Keratinocyte (primary cell): Measurements from ENCODE around the gene PEX1. TPM values are rescaled to one million over a fixed set of nuclear protein-coding genes. Genes with fewer than 3 reads are reported as not detected.
"Not testable (repeated sequence)": the region's sequence is repeated elsewhere in the genome, so short reads cannot be mapped to it uniquely, and the experiment has no call there.

Experiments
- DNase-seq: peaks from one replicate; pipeline ENCODE4 v3.0.0-alpha.2; 2011; ENCODE audit warnings: low read depth, missing footprints, low spot score
- FAIRE-seq: peaks from 2 replicates; lab custom pipeline; 2011; peaks lifted over from hg19 to GRCh38; lab: Jason Lieb, UNC
- H2AFZ ChIP-seq: 2 replicates; pipeline ENCODE4 v1.6.0; 2012; ENCODE audit warnings: low read length, control low read depth, inconsistent platforms; ENCODE audit not compliant: control insufficient read depth
- H3K27ac ChIP-seq: 2 replicates; pipeline ENCODE4 v1.5.1; 2011; ENCODE audit warnings: low read length; ENCODE audit not compliant: control insufficient read depth, insufficient read depth
- H3K27me3 ChIP-seq: 3 replicates; pipeline ENCODE4 v1.6.0; 2011; ENCODE audit warnings: low read length; ENCODE audit not compliant: control insufficient read depth, insufficient read depth; ENCODE audit errors: extremely low read depth
- H3K36me3 ChIP-seq, 2 experiments: 2 replicates in 1 of 2; 3 replicates in 1 of 2; pipeline ENCODE4 v1.5.1; 2011; ENCODE audit warnings: low read length in 2 of 2, mild to moderate bottlenecking in 1 of 2; ENCODE audit not compliant: control insufficient read depth in 2 of 2, insufficient read depth in 2 of 2; ENCODE audit errors: extremely low read depth in 1 of 2
- H3K4me1 ChIP-seq: 3 replicates; pipeline ENCODE4 v1.5.1; 2011; ENCODE audit warnings: low read length; ENCODE audit not compliant: control insufficient read depth, insufficient read depth; ENCODE audit errors: extremely low read depth
- H3K4me2 ChIP-seq: 3 replicates; pipeline ENCODE4 v1.6.0; 2011; ENCODE audit warnings: low read depth, low read length; ENCODE audit not compliant: control insufficient read depth, insufficient read depth; ENCODE audit errors: extremely low read depth
- H3K4me3 ChIP-seq, 3 experiments: fragments of 200-600 bp in 1 of 3; sonication (generic) in 1 of 3; 2 replicates in 2 of 3; 3 replicates in 1 of 3; pipeline ENCODE4 v1.5.1; 2011 to 2016; ENCODE audit warnings: low read length in 3 of 3, mild to moderate bottlenecking in 3 of 3, control low read depth in 2 of 3, inconsistent platforms in 1 of 3, low read depth in 1 of 3, mixed read lengths in 1 of 3, mixed run types in 1 of 3, moderate library complexity in 1 of 3; ENCODE audit not compliant: control insufficient read depth in 2 of 3, insufficient read depth in 2 of 3; ENCODE audit errors: extremely low read depth in 1 of 3
- H3K79me2 ChIP-seq: 2 replicates; pipeline ENCODE4 v1.6.0; 2012; ENCODE audit warnings: low read length; ENCODE audit not compliant: control insufficient read depth, insufficient read depth
- H3K9ac ChIP-seq: 3 replicates; pipeline ENCODE4 v1.6.0; 2011; ENCODE audit warnings: low read length; ENCODE audit not compliant: control insufficient read depth, insufficient read depth; ENCODE audit errors: extremely low read depth
- H3K9me1 ChIP-seq: 3 replicates; pipeline ENCODE4 v1.6.0; 2011; ENCODE audit warnings: low read length; ENCODE audit not compliant: control insufficient read depth, insufficient read depth; ENCODE audit errors: extremely low read depth
- H3K9me3 ChIP-seq: 2 replicates; pipeline ENCODE4 v1.5.1; 2012; ENCODE audit warnings: low read depth, low read length; ENCODE audit not compliant: control insufficient read depth
- H4K20me1 ChIP-seq: 3 replicates; pipeline ENCODE4 v1.6.0; 2011; ENCODE audit warnings: low read length; ENCODE audit not compliant: control insufficient read depth, insufficient read depth; ENCODE audit errors: extremely low read depth
- CTCF ChIP-seq, 3 experiments: IDR thresholded peaks in 1 of 3; conservative IDR thresholded peaks in 1 of 3; optimal IDR thresholded peaks in 1 of 3; 2 replicates in 2 of 3; 3 replicates in 1 of 3; pipeline versions ENCODE3 to v1.5.1; 2011; ENCODE audit warnings: low read length in 3 of 3, mild to moderate bottlenecking in 3 of 3, moderate library complexity in 2 of 3, control low read depth in 1 of 3, inconsistent platforms in 1 of 3; ENCODE audit not compliant: insufficient read depth in 2 of 3; ENCODE audit errors: extremely low read depth in 1 of 3
- EZH2 ChIP-seq: IDR thresholded peaks from one replicate; pipeline ENCODE4 v1.6.1; 2012; ENCODE audit warnings: inconsistent platforms, mild to moderate bottlenecking, low read length, moderate library complexity
- dilution Hi-C: fragments of 300-500 bp; cut with MboI; formaldehyde crosslinking; loops from one replicate; pipeline ENCODE4 v1.7.0; 2020; ENCODE audit warnings: low sequenced_read_pairs; ENCODE audit not compliant: extremely low pct_ligation_motif_present
- polyA plus RNA-seq, 5 experiments: library from polyadenylated mRNA; depleted of rRNA in 3 of 5; stranded (reverse) in 3 of 5; stranded (forward) in 1 of 5; unstranded in 1 of 5; fragments of >200 nt; gene quantifications; 1 replicate in 1 of 5; 2 replicates in 3 of 5; 3 replicates in 1 of 5; pipeline versions ENCODE4 v1.2.1 to v1.2.3, GENCODE V29; 2011 to 2012; ENCODE audit warnings: missing spikeins in 2 of 5, low read depth in 1 of 5, low replicate concordance in 1 of 5

Gene PEX1
- polyA plus RNA-seq, 1 donor (not counting 4 experiments of a cell fraction or from before 2014, with no cell fraction given), result 17.4 TPM

GRCh38 chr7:92478711-92479110, 49.6 kb downstream of the PEX1 start:
- Histone ChIP-seq H3K27ac (no peak overlapping the region), H3K27me3 (no peaks in the 10 kb centered on the region), H3K36me3 (no peaks in the 10 kb centered on the region), H3K9ac (no peak overlapping the region), H3K79me2 (no peaks in the 10 kb centered on the region), H3K4me3 (no peak overlapping the region), H2AFZ (no peak overlapping the region), H4K20me1 (no peaks in the 10 kb centered on the region), H3K4me1 (no peaks in the 10 kb centered on the region), H3K9me3 (no peaks in the 10 kb centered on the region), H3K4me2 (no peak overlapping the region), H3K9me1 (no peaks in the 10 kb centered on the region)
- no peak for TF ChIP-seq CTCF (optimal IDR thresholded peaks at IDR 0.05 in 1 of 3, IDR thresholded peaks at IDR 0.05 in 1 of 3, conservative IDR thresholded peaks at IDR 0.05 in 1 of 3; ENCODE audit: extremely low read depth in 1 of 3, insufficient read depth in 2 of 3, low read length in 3 of 3)
- no peak for TF ChIP-seq EZH2
- FAIRE-seq (no peak), DNase-seq (no peak)
- dilution Hi-C loops, result no loop called here

GRCh38 chr7:92478095-92478494, 50.2 kb downstream of the PEX1 start:
- no peak overlapping the region for H3K9ac ChIP-seq
- H3K9me1 ChIP-seq, result no peaks in the 10 kb centered on the region
- H3K9me3 ChIP-seq, result no peaks in the 10 kb centered on the region
- no peaks in the 10 kb centered on the region for H4K20me1 ChIP-seq
- H2AFZ ChIP-seq, result no peak overlapping the region
- TF ChIP-seq CTCF (optimal IDR thresholded peaks at IDR 0.05 in 1 of 3, IDR thresholded peaks at IDR 0.05 in 1 of 3, conservative IDR thresholded peaks at IDR 0.05 in 1 of 3; ENCODE audit: extremely low read depth in 1 of 3, insufficient read depth in 2 of 3, low read length in 3 of 3) (no peak), EZH2 (no peak)
- H3K4me2 ChIP-seq, result no peak overlapping the region
- no peaks in the 10 kb centered on the region for H3K36me3 ChIP-seq
- H3K4me3 ChIP-seq, result no peak overlapping the region
- dilution Hi-C loops, result no loop called here
- H3K27me3 ChIP-seq, result no peaks in the 10 kb centered on the region
- no peaks in the 10 kb centered on the region for H3K4me1 ChIP-seq
- H3K79me2 ChIP-seq, result no peaks in the 10 kb centered on the region
- H3K27ac ChIP-seq, result no peak overlapping the region
- no peak for FAIRE-seq
- DNase-seq, result no peak

- H3K36me3 ChIP-seq, dilution Hi-C loops, H3K27ac ChIP-seq, H3K9ac ChIP-seq, H3K9me1 ChIP-seq, H3K4me1 ChIP-seq, H3K9me3 ChIP-seq, H3K27me3 ChIP-seq, H4K20me1 ChIP-seq, H3K4me3 ChIP-seq, H2AFZ ChIP-seq, DNase-seq, H3K79me2 ChIP-seq, FAIRE-seq, H3K4me2 ChIP-seq: not testable (repeated sequence)
These were observed 50.6 kb downstream of the PEX1 start, which contains the start of gene ERVW-1 for GRCh38 chr7:92477681-92478080. TSS of gene ERVW-1 (minus strand) at chr7:92477946. CDS start at chr7:92470381, 7,565 bp downstream.

GRCh38 chr7:92475851-92476590, 52.3 kb downstream of the PEX1 start:
- H3K9ac ChIP-seq, H4K20me1 ChIP-seq, H3K27ac ChIP-seq, H3K27me3 ChIP-seq, H3K9me3 ChIP-seq, H3K4me3 ChIP-seq, H3K79me2 ChIP-seq, dilution Hi-C loops, H2AFZ ChIP-seq, H3K4me2 ChIP-seq, FAIRE-seq, DNase-seq, H3K36me3 ChIP-seq, H3K4me1 ChIP-seq, H3K9me1 ChIP-seq: not testable (repeated sequence)
